NCI-H2196 treated with DMSO at 0.1 percent for 48 hours (cell line): ENCODE measurements around the gene STX5.
"Not testable (repeated sequence)": the region's sequence is repeated elsewhere in the genome, so short reads cannot be mapped to it uniquely, and the experiment has no call there.

Experiments
- DNase-seq: peaks from one replicate; lab custom pipeline; 2025; ENCODE audit not compliant: unreplicated experiment; lab: John Stamatoyannopoulos, UW

STX5 gene

DNA sequence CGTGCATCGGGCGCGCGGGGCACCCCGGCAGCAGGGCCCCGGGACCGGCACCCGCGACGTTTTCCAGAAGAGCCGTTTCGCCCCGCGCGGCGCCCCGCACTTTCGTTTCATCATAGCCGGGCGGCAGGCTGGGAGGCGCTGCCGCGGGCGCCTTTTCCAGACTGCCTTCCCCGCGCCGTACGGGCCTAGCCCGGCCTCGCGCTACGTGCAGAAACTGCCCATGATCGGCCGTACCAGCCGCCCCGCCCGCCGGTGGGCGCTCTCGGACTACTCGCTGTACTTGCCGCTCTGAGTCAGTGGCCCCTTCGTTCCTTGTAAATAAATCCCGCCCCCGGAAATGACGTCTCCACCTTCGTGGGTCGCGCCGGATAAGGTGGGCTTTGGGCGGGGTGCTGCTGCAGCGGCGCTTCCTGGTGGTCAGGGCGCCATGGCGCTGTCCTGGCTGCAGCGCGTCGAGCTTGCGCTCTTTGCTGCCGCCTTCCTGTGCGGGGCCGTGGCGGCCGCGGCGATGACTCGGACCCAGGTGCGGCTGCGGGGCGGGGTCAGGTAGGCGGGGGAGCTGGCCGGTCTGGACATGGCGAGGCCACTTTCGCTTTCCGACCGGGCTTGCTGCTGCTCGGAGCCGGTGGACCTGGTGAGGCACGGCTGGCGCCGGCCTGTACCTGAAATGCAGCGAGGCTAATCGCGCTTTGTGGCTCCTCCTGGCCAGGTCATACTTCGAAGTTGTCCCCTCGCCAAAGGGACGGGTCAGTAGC is 44.7 kb downstream of the STX5 start, which contains the start of gene TMEM179B:
TMEM179B (plus strand) TSS at position 398 of the 755 bp plus-strand sequence; CDS start at position 428, 30 bp downstream.
- peak; percentile 95 for DNase-seq

DNA sequence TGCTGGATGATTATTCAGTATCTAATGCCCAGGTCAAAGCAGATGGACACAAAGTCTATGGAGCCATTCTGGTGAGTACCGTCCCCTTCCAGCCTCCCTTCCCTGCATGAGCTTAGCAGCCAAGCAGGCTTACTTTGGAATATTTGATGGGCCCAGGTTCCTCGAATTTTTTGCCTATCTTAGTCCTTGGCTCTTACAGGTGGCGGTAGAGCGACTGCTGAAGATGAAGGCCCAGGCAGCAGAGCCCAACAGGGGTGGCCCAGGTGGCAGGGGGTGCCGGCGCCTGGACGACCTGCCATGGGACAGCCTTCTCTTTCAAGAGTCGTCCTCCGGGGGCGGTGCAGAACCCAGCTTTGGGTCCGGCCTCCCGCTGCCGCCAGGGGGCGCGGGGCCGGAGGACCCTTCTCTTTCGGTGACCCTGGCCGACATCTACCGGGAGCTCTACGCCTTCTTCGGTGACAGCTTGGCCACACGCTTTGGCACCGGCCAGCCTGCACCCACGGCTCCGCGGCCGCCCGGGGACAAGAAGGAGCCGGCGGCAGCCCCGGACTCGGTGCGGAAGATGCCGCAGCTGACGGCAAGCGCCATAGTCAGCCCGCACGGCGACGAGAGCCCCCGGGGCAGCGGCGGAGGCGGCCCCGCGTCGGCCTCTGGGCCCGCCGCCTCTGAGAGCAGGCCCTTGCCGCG is 45.4 kb downstream of the STX5 start:
- peak; percentile 45 for DNase-seq

DNA sequence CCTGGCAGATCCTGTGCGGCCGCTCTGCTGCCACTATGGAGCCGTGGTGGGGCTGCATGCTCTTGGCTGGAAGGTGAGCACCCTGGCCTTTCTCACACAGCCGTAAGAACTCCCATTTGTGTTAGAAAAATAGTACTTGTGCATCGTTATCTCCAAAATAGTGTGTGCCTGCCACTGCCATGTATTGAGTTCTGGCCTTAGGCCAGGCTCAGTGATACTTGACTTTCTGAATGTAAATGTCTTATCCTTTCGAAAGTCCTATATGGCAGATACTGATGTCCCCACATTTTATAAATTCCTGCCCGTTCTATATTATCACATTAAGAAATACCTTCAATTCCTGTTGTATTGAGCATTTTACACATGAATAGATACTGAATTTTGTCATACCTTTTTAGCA is 49.1 kb downstream of the STX5 start:
- no peak for DNase-seq

DNA sequence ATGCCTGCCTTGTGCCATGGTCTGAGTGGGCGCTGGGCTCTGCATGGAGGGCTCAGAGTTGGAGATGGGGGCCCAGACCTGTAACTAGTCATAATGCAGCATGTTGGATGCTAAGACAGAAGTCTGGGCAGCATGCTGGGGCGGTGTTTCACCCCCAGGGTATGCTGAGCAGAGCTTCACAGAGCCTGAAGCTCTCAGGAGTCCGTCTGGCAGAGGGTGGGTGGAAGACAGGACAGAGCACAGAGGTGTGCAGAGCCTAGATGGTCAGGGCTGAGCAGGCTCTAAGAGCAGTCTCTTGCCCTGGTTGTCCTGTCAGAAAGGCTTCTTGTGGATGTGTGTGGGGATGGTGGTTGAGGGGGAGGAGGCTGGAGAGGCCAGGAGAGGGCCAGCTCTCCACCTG is 53.4 kb downstream of the STX5 start:
- DNase-seq: no peak

DNA sequence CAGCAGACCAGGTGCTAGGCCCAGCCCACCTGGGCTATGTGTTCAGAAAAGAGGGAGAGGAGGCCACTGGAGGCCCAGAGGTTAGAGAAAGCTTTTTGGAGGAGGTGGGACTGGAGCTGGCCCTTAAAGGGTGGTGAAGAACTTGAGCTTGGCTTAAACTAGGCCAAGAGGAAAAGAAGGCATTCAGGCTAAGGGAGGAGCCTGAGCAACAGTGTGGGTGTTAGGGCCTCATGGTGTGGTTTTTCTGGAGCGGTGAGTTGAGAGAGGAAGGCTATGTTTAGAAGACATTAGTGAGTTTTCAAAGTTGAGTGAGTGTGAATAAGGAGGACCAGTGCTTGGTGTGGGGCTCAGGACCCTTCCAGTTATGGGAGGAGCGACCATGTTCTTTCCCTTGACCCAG is 54.5 kb downstream of the STX5 start:
- DNase-seq: no peak

DNA sequence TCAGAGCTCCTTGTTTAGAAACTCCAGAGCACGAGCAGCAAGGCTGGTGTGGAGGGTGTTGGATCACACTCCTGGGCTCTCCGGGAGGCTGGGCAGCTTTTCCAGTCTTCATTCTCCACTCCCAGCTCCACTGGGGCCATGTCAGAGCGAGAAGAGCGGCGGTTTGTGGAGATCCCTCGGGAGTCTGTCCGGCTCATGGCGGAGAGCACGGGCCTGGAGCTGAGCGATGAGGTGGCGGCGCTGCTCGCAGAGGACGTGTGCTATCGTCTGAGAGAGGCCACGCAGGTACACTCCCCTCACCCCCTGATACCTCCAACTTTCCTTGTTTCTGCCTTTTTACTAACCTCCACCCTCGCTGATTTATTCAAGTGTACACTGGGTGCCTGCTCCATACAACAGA is 56.2 kb downstream of the STX5 start:
- no peak for DNase-seq

DNA sequence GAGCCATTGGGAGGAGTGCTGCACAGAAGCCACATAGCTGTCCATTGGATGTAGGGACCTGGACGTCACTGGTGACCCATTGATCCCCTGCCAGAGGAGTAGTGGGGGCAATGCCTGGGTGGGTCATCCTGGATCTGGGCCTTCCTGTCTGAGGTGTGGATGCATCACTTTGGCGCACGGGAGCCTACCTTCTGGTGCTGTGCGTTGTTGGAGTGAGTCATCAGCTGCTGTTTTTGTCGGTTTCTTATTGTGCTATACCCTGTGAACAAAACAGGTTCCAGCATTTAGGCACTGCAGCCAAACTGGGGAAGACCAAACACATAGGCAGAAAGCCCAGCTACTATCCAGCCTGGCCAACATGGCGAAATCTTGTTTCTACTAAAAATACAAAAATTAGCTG is 57.4 kb downstream of the STX5 start:
- DNase-seq: no peak

DNA sequence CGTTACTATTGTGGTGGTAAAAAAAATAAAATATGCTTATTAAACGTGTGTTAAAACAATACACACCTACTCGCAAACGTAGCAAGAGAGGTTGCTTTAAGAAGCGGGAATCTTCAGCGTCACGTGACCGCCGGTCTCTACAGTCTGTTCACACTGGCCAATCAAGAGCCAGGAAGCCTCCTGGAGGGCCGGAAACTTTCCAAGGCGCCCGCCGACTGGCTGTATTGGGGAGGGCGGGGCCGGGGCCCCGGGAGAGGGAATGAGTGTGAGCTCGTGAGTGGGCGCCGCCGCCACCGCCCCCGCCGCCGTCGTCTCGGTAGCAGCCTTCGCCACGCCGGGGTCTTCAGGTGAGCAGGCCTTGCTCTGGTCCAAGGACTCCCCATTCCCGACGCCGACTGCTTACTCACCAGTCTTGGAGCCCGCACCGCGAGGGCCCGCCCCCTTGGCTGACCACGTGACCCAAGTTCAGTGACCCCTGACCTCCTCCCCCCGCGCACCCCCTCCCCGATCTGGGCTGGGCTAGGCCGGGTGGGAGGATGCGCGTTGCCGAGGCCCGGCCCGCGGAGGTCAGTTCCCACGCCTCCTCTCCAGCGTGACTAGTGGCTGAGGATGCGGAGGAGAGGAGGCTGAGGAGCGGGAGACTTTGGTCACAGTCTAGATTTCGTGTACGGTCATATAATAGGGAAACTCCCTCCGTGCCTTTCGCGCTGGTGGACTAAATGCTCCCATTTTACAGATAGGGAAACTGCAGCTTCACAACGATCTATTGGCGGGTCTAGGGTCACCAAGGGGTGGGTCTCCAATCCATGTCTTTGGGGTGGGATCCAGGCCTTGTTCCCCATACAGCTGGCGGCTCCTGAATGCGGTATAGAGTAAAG is 60.5 kb downstream of the STX5 start, which contains the start of gene TAF6L:
TAF6L (plus strand) TSS at position 253 of the 878 bp plus-strand sequence. CDS start 4,388 bp downstream, outside the sequence.
- peak; percentile 93 for DNase-seq

DNA sequence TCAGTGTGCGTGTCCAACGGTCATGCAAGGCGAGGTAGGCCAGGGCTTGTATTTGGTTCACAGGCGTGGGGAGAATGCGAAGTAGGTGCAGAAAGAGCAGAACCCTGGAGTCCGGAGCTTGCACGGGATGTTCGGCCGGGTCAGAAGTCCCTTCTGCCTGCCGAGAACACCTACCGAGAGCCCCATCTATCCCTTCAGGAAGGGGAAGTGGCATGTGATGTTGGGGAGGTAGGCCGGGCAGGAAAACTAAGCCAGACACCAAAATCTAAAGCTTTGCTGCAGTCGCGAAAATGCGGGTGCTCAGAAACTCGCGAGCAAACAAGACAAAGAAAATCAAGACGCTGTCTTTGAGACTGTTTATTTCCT is 61.1 kb downstream of the STX5 start:
- DNase-seq: no peak

DNA sequence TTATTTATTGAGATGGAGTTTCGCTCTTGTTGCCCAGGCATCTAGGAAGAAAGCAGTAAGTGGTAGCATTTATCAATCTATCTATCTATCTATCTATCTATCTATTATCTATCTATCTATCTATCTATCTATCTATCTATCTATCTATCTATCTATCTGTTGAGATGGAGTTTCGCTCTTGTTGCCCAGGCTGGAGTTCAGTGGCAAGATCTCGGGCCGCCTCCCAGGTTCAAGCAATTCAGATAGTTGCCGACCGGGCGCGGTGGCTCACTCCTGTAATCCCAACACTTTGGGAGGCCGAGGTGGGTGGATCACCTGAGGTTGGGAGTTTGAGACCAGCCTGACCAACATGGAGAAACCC is 71.0 kb downstream of the STX5 start:
- not testable (repeated sequence) for DNase-seq

DNA sequence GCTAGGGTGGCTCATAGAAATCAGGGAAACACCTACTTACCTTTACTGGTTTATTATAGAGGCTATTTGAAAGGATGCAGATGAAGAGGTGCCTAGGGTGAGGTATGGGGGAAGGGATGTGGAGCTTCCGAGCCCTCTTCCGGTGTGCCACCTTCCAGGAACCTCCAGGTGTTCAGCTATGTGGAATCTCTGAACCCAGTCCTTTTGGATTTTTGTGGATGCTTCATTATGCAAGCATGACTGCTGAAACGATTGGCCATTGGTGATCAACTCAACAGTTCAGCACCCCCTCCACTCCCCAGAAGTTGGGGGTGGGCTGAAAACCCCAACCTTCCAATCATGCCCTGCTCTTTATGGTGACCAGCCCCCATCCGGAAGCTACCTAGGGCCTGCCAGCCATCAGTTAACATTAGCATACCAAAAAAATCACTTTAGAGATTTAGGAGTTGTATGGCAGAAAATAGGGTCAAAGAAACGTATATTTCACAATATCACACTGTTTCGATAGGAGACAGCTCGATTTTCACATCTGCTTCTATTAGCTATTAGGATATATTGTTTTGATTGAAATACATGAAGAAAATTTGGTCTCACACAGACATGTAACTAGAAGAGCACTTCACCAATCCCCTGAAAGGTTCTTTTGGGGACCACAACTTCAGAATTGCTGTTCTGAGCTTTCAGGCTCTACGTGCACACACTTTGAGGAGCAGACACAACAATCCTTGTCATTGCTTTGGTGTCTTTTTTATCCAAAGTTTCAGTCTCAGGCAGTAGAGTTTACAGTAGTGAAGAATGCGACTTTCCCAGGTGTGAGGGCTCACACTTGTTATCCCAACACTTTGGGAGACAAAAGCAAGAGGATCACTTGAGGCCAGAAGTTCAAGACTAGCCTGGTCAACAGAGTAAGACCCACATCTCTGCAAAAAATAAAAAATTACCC is 73.7 kb downstream of the STX5 start:
- DNase-seq: no peak
